Body of pancreas (tissue), 4 donors: Measurements from ENCODE around the gene TUBA8. TPM values are rescaled to one million over a fixed set of nuclear protein-coding genes. Genes with fewer than 3 reads are reported as not detected.
A peak's percentile ranks its signal among the peaks of the same experiment; 100 is the strongest.

Experiments
- ATAC-seq: fragments of 150-250 bp; one replicate; pipeline ENCODE4 v1.9.1; 2016
- DNase-seq, 4 donors: peaks; one replicate each; pipeline ENCODE4 v3.0.0-alpha.2; 2019
- H3K27ac ChIP-seq, 4 donors: fragments of 200-600 bp; sonication (generic); 1 replicate in 3 of 4; 2 replicates in 1 of 4; pipeline versions ENCODE4 v1.5.1 to v1.6.1; 2016 to 2019; ENCODE audit warnings: mild to moderate bottlenecking in 1 of 4, mixed read lengths in 1 of 4, moderate library complexity in 1 of 4
- H3K27me3 ChIP-seq, 2 donors: fragments of 200-600 bp; sonication (generic); one replicate each; pipeline ENCODE4 v1.6.0; 2016; ENCODE audit warnings: mild to moderate bottlenecking in 1 of 2
- H3K36me3 ChIP-seq, 2 donors: fragments of 200-600 bp; sonication (generic); replicated peaks in 1 of 2; 2 replicates each; pipeline ENCODE4 v1.5.1; 2016; ENCODE audit warnings: low read depth in 2 of 2; ENCODE audit not compliant: insufficient read depth in 1 of 2
- H3K4me1 ChIP-seq: fragments of 200-600 bp; sonication (generic); one replicate; pipeline ENCODE4 v1.6.0; 2016
- H3K4me3 ChIP-seq, 2 donors: fragments of 200-600 bp; sonication (generic); 1 replicate in 1 of 2; 2 replicates in 1 of 2; pipeline ENCODE4 v1.5.1; 2016 to 2019
- H3K9me3 ChIP-seq, 3 donors: fragments of 200-600 bp; sonication (generic); 1 replicate in 2 of 3; 2 replicates in 1 of 3; pipeline ENCODE4 v1.5.1; 2016
- CTCF ChIP-seq, 7 experiments: fragments of 450-650 bp in 4 of 7; fragments of 200-600 bp in 3 of 7; sonication (generic) in 3 of 7; IDR thresholded peaks; one replicate each; pipeline ENCODE4 v1.5.1; 2016 to 2019; ENCODE audit warnings: antibody characterized with exemption in 7 of 7
- POLR2A ChIP-seq, 3 donors: fragments of 450-650 bp; IDR thresholded peaks; one replicate each; pipeline ENCODE4 v1.6.1; 2016; ENCODE audit warnings: antibody characterized with exemption in 3 of 3, mild to moderate bottlenecking in 2 of 3
- WGBS, 2 donors: methylation state at CpG; one replicate each; pipeline ENCODE4 v1.1.5; 2017; 5-methylcytosine and 5-hydroxymethylcytosine counted together
- intact Hi-C: fragments of 100-400 bp; cut with DNase I; formaldehyde crosslinking; loops from one replicate; pipeline ENCODE4 v1.15.1; 2023
- total RNA-seq, 2 donors: library from RNA; depleted of rRNA; stranded (reverse); fragments of >200 nt; gene quantifications; one replicate each; pipeline ENCODE4 v1.1.0, GENCODE V29; 2016

Gene TUBA8
- total RNA-seq, 2 donors from 2014 or later, result 5.2 to 8.6 TPM

DNA sequence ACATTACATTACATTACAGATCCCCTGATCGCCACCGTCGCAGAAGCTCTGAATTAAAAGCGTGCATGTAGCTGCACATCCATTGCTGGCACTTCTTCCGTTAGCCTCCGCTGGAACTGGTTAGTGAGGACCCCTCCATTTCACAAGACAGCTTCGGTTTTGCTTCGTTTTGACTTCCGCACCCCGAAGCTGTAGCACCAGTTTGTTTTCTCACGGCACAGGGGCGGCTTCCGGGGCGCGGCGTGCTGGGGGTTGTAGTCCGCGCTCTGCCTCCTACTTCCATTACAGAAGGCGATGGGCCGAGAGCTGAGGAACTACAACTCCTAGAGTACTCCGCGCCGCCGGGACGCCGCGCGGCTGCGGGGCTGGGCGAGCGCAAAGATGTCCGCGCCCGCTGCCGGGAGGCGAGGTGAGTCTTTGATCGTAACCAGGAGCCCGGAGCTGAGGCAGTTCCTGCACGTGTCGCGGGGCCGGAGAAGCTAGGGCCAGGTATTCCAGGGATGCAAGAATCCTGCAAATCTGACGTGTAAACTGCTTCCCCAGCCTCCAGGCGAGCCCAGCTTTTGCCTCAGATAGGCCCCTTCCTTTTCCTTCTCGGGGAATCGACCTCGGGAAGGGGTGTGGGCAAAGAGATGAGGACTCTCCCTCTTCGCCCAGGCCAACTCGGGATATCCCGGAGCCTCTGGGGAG is 32.8 kb upstream of the TUBA8 start, which contains the start of gene PEX26:
Gene PEX26, plus strand, starts transcription at position 352 of the 690 bp plus-strand sequence. CDS start 387 bp downstream, outside the sequence.
- intact Hi-C loops, result no loop called here
- Histone ChIP-seq H3K4me1 (peaks cover 27% of the 10 kb centered on the region), H3K27ac (peak within 1 kb of the TSS; percentile 63 to 88 (median 79)), H3K4me3 (peak within 1 kb of the TSS; percentile 98 to 99), H3K27me3 (no peaks in the 10 kb centered on the region), H3K36me3 (peaks cover 0 to 5% of the 10 kb centered on the region in 2 donors), H3K9me3 (no peaks in the 10 kb centered on the region)
- TF ChIP-seq CTCF (IDR thresholded peaks at IDR 0.05), result no peak
- peak; percentile 46 to 83 (median 77) for TF ChIP-seq POLR2A (IDR thresholded peaks at IDR 0.05)
- DNase-seq (peak; percentile 95 to 97 (median 96)), ATAC-seq (peak; percentile 98)
- 0 to 1% methylated on average over 18 to 50 of the region's 50 CpGs for WGBS, 2 donors

- ATAC-seq (peak; percentile 46), DNase-seq (peak; percentile 53 to 64 (median 62))
- TF ChIP-seq CTCF (IDR thresholded peaks at IDR 0.05) (no peak), POLR2A (IDR thresholded peaks at IDR 0.05) (no peak)
- intact Hi-C loops, result no loop called here
- Histone ChIP-seq H3K9me3 (no peaks in the 10 kb centered on the region), H3K4me1 (peaks cover 27% of the 10 kb centered on the region), H3K27ac (peak overlapping the region in 3 of 4 donors; percentile 61 to 88 (median 81)), H3K27me3 (no peaks in the 10 kb centered on the region), H3K4me3 (peak overlapping the region; percentile 98 to 99), H3K36me3 (peaks cover 4 to 10% of the 10 kb centered on the region in 2 donors)
- WGBS, 2 donors, result 3 to 7% methylated on average over 4 to 45 of the region's 45 CpGs
These were observed 32.1 kb upstream of the TUBA8 start for GRCh38 chr22:18078329-18079041.

DNA sequence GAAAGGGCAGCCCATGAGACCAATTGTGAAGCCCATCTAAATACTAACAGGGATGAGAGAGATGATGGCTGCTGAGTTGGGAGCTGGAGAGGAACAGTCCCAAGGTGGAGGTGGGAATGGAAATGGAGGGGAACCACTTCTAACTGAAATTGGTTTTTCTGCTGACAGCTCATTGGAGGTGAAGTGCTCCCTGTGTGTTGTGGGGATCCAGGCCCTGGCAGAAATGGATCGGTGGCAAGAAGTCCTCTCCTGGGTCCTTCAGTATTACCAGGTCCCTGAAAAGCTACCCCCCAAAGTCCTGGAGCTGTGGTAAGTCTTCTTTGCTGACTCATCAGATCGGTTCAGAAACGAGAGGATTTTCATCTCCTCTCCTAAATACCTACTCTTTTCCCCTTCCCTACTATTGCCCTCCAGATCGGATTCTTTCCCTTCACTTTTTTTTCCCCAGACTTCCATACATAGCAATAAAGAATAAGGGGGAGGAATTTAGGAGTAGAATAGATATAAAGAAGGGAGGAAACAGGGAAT is 30.8 kb upstream of the TUBA8 start:
- peaks cover 27% of the 10 kb centered on the region for H3K4me1 ChIP-seq
- peaks cover 7 to 15% of the 10 kb centered on the region in 2 donors for H3K36me3 ChIP-seq
- no peak overlapping the region for H3K27ac ChIP-seq
- TF ChIP-seq CTCF (IDR thresholded peaks at IDR 0.05) (no peak), POLR2A (IDR thresholded peaks at IDR 0.05) (no peak)
- no peaks in the 10 kb centered on the region for H3K27me3 ChIP-seq
- no peak for ATAC-seq
- no peak for DNase-seq
- 58 to 62% methylated on average over 4 of the region's 4 CpGs for WGBS, 2 donors
- H3K9me3 ChIP-seq, result no peaks in the 10 kb centered on the region
- no peak overlapping the region for H3K4me3 ChIP-seq
- intact Hi-C loops, result no loop called here

GRCh38 chr22:18081416-18081815 is 29.2 kb upstream of the TUBA8 start:
- intact Hi-C loops, result no loop called here
- DNase-seq (no peak), ATAC-seq (no peak)
- Histone ChIP-seq H3K27ac (no peak overlapping the region), H3K9me3 (no peaks in the 10 kb centered on the region), H3K36me3 (peaks cover 13 to 17% of the 10 kb centered on the region in 2 donors), H3K27me3 (no peaks in the 10 kb centered on the region), H3K4me3 (no peak overlapping the region), H3K4me1 (peaks cover 20% of the 10 kb centered on the region)
- WGBS, 2 donors, result 70 to 71% methylated on average over 5 of the region's 5 CpGs
- TF ChIP-seq CTCF (IDR thresholded peaks at IDR 0.05) (no peak), POLR2A (IDR thresholded peaks at IDR 0.05) (no peak)
